ENCODE data around the gene MINDY1. TPM values are rescaled to one million over a fixed set of nuclear protein-coding genes. Genes with fewer than 3 reads are reported as not detected.

Gene MINDY1
- polyA plus RNA-seq, 3 donors: 38.4 to 41.3 (median 39.3) TPM

- DNase-seq (ENCODE audit: low read depth in 3 of 3, low spot score in 2 of 3): no peak
Observed at GRCh38 chr1:150969626-150970025, 37.1 kb downstream of the MINDY1 start.

GRCh38 chr1:150968491-150968890, 38.2 kb downstream of the MINDY1 start:
- DNase-seq (ENCODE audit: low read depth in 3 of 3, low spot score in 2 of 3): no peak

GRCh38 chr1:150967936-150968335, 38.8 kb downstream of the MINDY1 start:
- DNase-seq (ENCODE audit: low read depth in 3 of 3, low spot score in 2 of 3): no peak

DNA sequence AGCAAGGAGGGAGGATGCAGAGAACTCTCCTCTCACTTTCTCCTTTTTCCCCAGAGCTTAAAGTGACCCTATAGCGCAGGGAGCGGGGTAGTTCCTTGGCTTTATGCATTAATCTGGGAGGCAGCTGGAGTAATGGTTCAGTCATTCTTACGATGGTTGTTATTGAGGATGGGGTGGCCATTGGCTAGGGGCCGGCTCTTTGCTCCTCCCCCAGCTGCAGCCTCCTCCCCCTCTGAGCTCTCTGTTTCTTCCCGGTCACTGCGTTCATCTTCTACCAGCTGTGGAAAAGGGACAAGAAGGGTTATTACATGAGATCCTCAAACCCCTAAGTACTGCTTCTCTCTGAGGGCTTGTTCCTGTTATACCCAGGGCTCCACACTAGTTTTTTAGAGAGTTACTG, 40.7 kb downstream of the MINDY1 start:
- DNase-seq (ENCODE audit: low read depth in 3 of 3, low spot score in 2 of 3): no peak

- DNase-seq (ENCODE audit: low read depth in 3 of 3, low spot score in 2 of 3): no peak
Observed at GRCh38 chr1:150965605-150966004, 41.1 kb downstream of the MINDY1 start.

DNA sequence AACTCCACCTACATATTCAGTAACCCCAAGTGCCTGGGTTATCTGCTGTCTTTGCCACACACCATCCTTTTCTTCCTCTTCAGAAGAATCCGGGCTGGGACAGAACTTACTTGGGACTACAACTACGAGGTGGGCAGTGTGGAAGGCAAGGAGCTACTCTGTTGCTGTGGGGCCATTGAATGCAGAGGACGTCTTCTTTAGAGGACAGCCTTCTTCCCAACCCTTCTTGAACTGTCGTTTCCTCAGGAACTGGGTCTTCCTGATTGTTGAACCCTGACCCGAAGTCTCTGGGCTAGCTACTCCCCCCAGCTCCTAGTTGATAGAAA, 42.6 kb downstream of the MINDY1 start:
- no peak for DNase-seq (ENCODE audit: low read depth in 3 of 3, low spot score in 2 of 3)

GRCh38 chr1:150963321-150964163, 43.2 kb downstream of the MINDY1 start:
- no peak for DNase-seq (ENCODE audit: low read depth in 3 of 3, low spot score in 2 of 3)

DNA sequence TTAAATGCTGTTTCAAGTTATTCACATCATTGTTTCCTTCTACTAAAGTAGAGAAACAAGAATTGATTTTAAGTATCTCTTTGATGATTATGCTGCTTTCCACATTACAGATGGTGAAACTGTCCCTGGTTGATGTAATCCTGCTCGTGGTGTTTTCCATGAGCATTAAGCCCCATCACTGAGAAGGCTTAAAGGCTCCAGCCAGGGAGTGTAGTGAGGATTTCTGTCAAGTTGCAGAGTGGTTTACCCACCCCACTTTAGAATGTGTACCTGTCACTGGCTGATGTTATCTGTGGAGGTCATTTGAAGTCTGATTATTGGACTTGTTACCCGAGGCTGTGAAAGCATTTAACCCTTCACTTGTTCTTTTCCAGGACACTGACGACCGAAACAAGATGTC, 44.9 kb downstream of the MINDY1 start:
- DNase-seq (ENCODE audit: low read depth in 3 of 3, low spot score in 2 of 3): no peak

DNA sequence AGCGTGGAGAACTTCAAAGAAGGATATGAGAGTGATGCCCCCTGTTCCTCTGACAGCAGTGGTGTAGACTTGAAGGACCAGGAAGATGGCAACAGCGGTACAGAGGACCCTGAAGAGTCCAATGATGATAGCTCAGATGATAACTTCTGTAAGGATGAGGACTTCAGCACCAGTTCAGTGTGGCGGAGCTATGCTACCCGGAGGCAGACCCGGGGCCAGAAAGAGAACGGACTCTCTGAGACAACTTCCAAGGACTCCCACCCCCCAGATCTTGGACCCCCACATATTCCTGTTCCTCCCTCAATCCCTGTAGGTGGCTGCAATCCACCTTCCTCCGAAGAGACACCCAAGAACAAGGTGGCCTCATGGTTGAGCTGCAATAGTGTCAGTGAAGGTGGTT, 46.1 kb downstream of the MINDY1 start:
- DNase-seq (ENCODE audit: low read depth in 3 of 3, low spot score in 2 of 3): no peak

DNA sequence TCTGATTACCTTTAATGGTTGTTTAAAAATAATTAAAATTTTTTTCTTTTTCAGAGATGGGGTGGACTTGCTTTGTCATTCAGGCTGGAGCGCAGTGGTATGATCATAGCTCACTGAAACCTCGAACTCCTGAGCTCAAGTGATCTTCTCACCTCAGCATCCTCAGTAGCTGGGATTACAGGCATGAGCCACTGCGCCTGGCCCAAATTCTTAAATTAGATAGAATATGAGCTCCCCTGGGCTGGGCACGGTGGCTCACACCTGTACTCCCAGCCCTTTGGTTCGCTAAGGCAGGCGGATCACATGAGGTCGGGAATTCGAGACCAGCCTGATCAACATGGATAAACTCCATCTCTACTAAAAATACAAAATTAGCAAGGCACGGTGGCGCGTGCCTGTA, 49.0 kb downstream of the MINDY1 start:
- DNase-seq (ENCODE audit: low read depth in 3 of 3, low spot score in 2 of 3): no peak

- DNase-seq (ENCODE audit: low read depth in 3 of 3, low spot score in 2 of 3): no peak
Observed at GRCh38 chr1:150955280-150955679, 51.4 kb downstream of the MINDY1 start.

DNA sequence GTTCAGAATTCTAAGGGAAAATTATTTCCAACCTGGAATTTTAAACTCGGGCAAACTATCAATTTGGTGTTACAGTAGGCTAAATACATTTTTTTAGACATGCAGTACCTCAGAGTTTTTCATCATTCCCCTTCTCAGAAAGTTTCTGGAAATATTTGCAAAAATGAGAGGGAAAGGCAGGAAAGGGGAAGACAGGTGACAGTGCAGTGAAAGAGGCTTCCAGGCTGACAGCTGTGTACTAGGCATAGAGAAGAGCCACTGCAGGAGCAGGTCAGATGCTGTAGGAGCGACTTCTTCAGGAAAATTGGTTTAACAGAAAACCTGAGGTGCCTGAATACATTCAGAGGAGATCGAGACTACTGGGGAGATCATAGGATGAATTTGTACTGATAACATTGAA, 52.0 kb downstream of the MINDY1 start:
- DNase-seq (ENCODE audit: low read depth in 3 of 3, low spot score in 2 of 3): no peak

Other genes starting within 250 kb of the MINDY1 start
- 10 to 100 TPM; 12.0 to 14.3 (median 14.0) TPM for gene CTSS, start 241.1 kb downstream of the MINDY1 start, polyA plus RNA-seq (ENCODE audit: insufficient read length in 3 of 3)
- 10 to 100 TPM; 15.7 to 29.3 (median 26.8) TPM for gene CTSK, start 198.6 kb downstream of the MINDY1 start, polyA plus RNA-seq (ENCODE audit: insufficient read length in 3 of 3)
- gene ARNT, start 130.3 kb downstream of the MINDY1 start, polyA plus RNA-seq (ENCODE audit: insufficient read length in 3 of 3): 10 to 100 TPM; 54.9 to 56.9 (median 56.6) TPM
- gene CTXND2, start 119.8 kb downstream of the MINDY1 start, polyA plus RNA-seq (ENCODE audit: insufficient read length in 3 of 3): under 1 TPM in 2 of 3 donors, not detected in 1; 0.12 to 0.21 TPM
- 10 to 100 TPM; 77.4 to 90.5 (median 84.1) TPM for gene SETDB1, start 80.5 kb downstream of the MINDY1 start, polyA plus RNA-seq (ENCODE audit: insufficient read length in 3 of 3)
- gene CERS2, start 32.1 kb downstream of the MINDY1 start, polyA plus RNA-seq (ENCODE audit: insufficient read length in 3 of 3): 100 to 1,000 TPM; 297 to 304 (median 298) TPM
- 10 to 100 TPM; 12.4 to 16.7 (median 15.3) TPM for gene ANXA9, start 24.6 kb downstream of the MINDY1 start, polyA plus RNA-seq (ENCODE audit: insufficient read length in 3 of 3)
- 10 to 100 TPM; 49.1 to 51.8 (median 50.2) TPM for gene PRUNE1, start 1.5 kb upstream of the MINDY1 start, polyA plus RNA-seq (ENCODE audit: insufficient read length in 3 of 3)
- 1 to 10 TPM; 1.0 to 2.5 (median 1.7) TPM for gene BNIPL, start 29.7 kb upstream of the MINDY1 start, polyA plus RNA-seq (ENCODE audit: insufficient read length in 3 of 3)
- 10 to 100 TPM; 11.1 to 11.5 (median 11.3) TPM for gene C1orf56, start 40.8 kb upstream of the MINDY1 start, polyA plus RNA-seq (ENCODE audit: insufficient read length in 3 of 3)
- gene CDC42SE1, start 52.7 kb upstream of the MINDY1 start, polyA plus RNA-seq (ENCODE audit: insufficient read length in 3 of 3): 10 to 100 TPM; 73.6 to 76.2 (median 73.8) TPM
- gene MLLT11, start 53.5 kb upstream of the MINDY1 start, polyA plus RNA-seq (ENCODE audit: insufficient read length in 3 of 3): 10 to 100 TPM; 23.5 to 25.4 (median 25.1) TPM
- gene GABPB2, start 63.9 kb upstream of the MINDY1 start, polyA plus RNA-seq (ENCODE audit: insufficient read length in 3 of 3): 10 to 100 TPM; 10.2 to 11.0 (median 10.7) TPM
- gene SEMA6C, start 139.7 kb upstream of the MINDY1 start, polyA plus RNA-seq (ENCODE audit: insufficient read length in 3 of 3): 10 to 100 TPM; 20.9 to 22.8 (median 22.3) TPM
- 1 to 10 TPM; 1.2 to 1.5 (median 1.3) TPM for gene TNFAIP8L2, start 149.7 kb upstream of the MINDY1 start, polyA plus RNA-seq (ENCODE audit: insufficient read length in 3 of 3)
- gene LYSMD1, start 159.0 kb upstream of the MINDY1 start, polyA plus RNA-seq (ENCODE audit: insufficient read length in 3 of 3): 10 to 100 TPM; 17.1 to 21.9 (median 18.1) TPM
- 10 to 100 TPM; 37.6 to 38.8 (median 38.5) TPM for gene SCNM1, start 159.2 kb upstream of the MINDY1 start, polyA plus RNA-seq (ENCODE audit: insufficient read length in 3 of 3)
- 1 to 10 TPM in 1 of 3 donors, under 1 TPM in 2; 0.48 to 1.0 (median 0.64) TPM for gene TMOD4, start 169.1 kb upstream of the MINDY1 start, polyA plus RNA-seq (ENCODE audit: insufficient read length in 3 of 3)
- 10 to 100 TPM; 71.1 to 75.7 (median 73.5) TPM for gene VPS72, start 183.3 kb upstream of the MINDY1 start, polyA plus RNA-seq (ENCODE audit: insufficient read length in 3 of 3)
- gene PIP5K1A, start 191.7 kb upstream of the MINDY1 start, polyA plus RNA-seq (ENCODE audit: insufficient read length in 3 of 3): 10 to 100 TPM; 64.0 to 71.3 (median 65.4) TPM
- gene PSMD4, start 247.8 kb upstream of the MINDY1 start, polyA plus RNA-seq (ENCODE audit: insufficient read length in 3 of 3): 100 to 1,000 TPM; 170 to 184 (median 183) TPM